ENCODE measurements around the gene AZU1. TPM values are rescaled to one million over a fixed set of nuclear protein-coding genes. Genes with fewer than 3 reads are reported as not detected.

AZU1 gene
- total RNA-seq, 4 donors from 2014 or later: not detected

GRCh38 chr19:810077-810855 lies 17.4 kb upstream of the AZU1 start:
- no peak for DNase-seq
- H3K27ac ChIP-seq: no peak overlapping the region
- H3K27me3 ChIP-seq: no peaks in the 10 kb centered on the region
- no peaks in the 10 kb centered on the region for H3K4me1 ChIP-seq
- no peaks in the 10 kb centered on the region for H3K9me3 ChIP-seq
- intact Hi-C loops (cut with DNase I): no loop called here
- no peak overlapping the region for H3K4me3 ChIP-seq (replicated peaks in 1 of 3)
- H3K36me3 ChIP-seq: peaks cover 74 to 76% of the 10 kb centered on the region in 2 donors
- TF ChIP-seq POLR2A (IDR thresholded peaks at IDR 0.05) (no peak), CTCF (IDR thresholded peaks at IDR 0.05) (no peak)
- whole genome bisulfite sequencing, 2 donors: 86 to 89% methylated on average over 27 to 30 of the region's 30 CpGs

GRCh38 chr19:810883-811489 lies 16.7 kb upstream of the AZU1 start:
- Histone ChIP-seq H3K27me3 (no peaks in the 10 kb centered on the region), H3K9me3 (no peaks in the 10 kb centered on the region), H3K4me1 (no peaks in the 10 kb centered on the region), H3K4me3 (replicated peaks in 1 of 3) (no peak overlapping the region), H3K36me3 (peaks cover 67 to 69% of the 10 kb centered on the region in 2 donors), H3K27ac (no peak overlapping the region)
- DNase-seq: no peak
- TF ChIP-seq CTCF (IDR thresholded peaks at IDR 0.05): no peak
- TF ChIP-seq POLR2A (IDR thresholded peaks at IDR 0.05): no peak
- 89 to 90% methylated on average over 25 of the region's 25 CpGs for WGBS, 2 donors
- intact Hi-C loops (cut with DNase I): no loop called here

- TF ChIP-seq CTCF (IDR thresholded peaks at IDR 0.05) (no peak), POLR2A (IDR thresholded peaks at IDR 0.05) (no peak)
- Histone ChIP-seq H3K27me3 (no peaks in the 10 kb centered on the region), H3K4me1 (no peaks in the 10 kb centered on the region), H3K27ac (no peak overlapping the region), H3K9me3 (no peaks in the 10 kb centered on the region), H3K4me3 (replicated peaks in 1 of 3) (no peak overlapping the region), H3K36me3 (peaks cover 61 to 63% of the 10 kb centered on the region in 2 donors)
- 96 to 97% methylated on average over 20 of the region's 20 CpGs for WGBS, 2 donors
- no peak for DNase-seq
- intact Hi-C loops (cut with DNase I): no loop called here
Observed at GRCh38 chr19:811506-812048, 16.1 kb upstream of the AZU1 start.

GRCh38 chr19:812049-812746 lies 15.4 kb upstream of the AZU1 start:
- H3K27ac ChIP-seq: no peak overlapping the region
- H3K36me3 ChIP-seq: peaks cover 55 to 57% of the 10 kb centered on the region in 2 donors
- no peaks in the 10 kb centered on the region for H3K9me3 ChIP-seq
- no peaks in the 10 kb centered on the region for H3K4me1 ChIP-seq
- no peaks in the 10 kb centered on the region for H3K27me3 ChIP-seq
- 92 to 94% methylated on average over 47 to 64 of the region's 80 CpGs for WGBS, 2 donors
- DNase-seq: no peak
- no peak overlapping the region for H3K4me3 ChIP-seq (replicated peaks in 1 of 3)
- TF ChIP-seq POLR2A (IDR thresholded peaks at IDR 0.05) (no peak), CTCF (IDR thresholded peaks at IDR 0.05) (no peak)
- intact Hi-C loops (cut with DNase I): no loop called here

All from thyroid gland (tissue), 4 donors.